Choroid plexus epithelial cell (primary cell): ENCODE data around the gene INAVA.

ENCODE experiments used
- DNase-seq: peaks from one replicate; pipeline ENCODE4 v3.0.0-alpha.2; 2010; ENCODE audit warnings: low read depth
- H3K4me3 ChIP-seq: 2 replicates; pipeline ENCODE4 v1.5.1; 2011; ENCODE audit warnings: low read depth, mild to moderate bottlenecking, control low read depth, low read length, moderate library complexity
- CTCF ChIP-seq: conservative IDR thresholded peaks from 2 replicates; pipeline ENCODE4 v1.5.1; 2011; ENCODE audit warnings: low read depth, mild to moderate bottlenecking, control low read depth, inconsistent platforms, low read length, moderate library complexity

Gene INAVA

DNA sequence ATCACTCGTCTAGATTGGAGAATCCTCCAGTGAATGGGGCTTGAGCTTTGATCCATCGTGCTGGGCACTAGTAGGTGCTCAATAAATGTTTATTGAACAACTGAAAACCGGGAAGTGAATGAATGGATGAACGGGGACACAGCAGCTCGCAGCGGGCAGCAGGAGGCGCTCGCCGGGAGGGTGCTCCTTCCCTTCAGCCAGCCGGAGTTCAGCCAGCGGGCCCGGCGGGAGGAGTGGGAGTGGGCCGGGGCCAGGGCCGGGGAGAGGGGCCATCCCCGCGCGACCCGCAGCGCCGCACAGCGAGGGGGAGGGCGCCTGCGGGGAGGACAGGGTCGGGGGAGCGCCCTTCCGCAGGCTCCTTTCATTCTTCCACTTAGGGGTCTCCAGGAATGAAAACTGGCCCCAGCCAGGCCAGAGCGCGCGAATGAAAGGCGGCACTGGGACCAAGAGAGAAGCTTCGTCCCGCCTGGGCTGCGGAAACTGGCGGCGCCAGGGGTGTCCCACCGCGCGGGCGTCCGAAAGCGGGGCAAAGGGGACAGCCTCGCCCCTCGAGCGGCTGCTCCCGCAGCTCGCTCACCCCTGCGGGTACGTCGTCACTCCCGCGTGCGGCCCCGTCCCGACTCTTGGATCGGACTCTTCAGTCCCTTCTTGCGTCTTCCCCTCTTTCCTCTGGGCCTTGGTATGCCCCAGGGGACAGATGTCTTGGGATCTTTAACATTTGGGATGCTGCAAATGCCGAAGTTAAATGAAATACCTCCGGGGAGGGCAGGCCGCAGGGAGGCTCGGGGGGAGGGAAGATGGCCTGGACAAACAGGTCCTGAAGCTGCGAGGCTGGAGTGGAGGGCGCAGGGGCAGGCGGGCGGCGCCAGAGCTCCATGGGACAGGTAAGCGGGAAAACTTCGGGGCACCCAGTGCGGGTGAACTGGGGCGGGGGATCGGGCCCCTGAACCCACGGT, 3.6 kb upstream of the INAVA start:
- DNase-seq, result peak; percentile 36
- peak; percentile 69 for TF ChIP-seq CTCF
- peak overlapping the region; percentile 52 for H3K4me3 ChIP-seq

- H3K4me3 ChIP-seq, result peak overlapping the region; percentile 52
- no peak for TF ChIP-seq CTCF
- DNase-seq, result no peak
These were observed 2.9 kb upstream of the INAVA start for GRCh38 chr1:200891774-200892157.

GRCh38 chr1:200892546-200892945, 2.2 kb upstream of the INAVA start:
- DNase-seq, result no peak
- no peak overlapping the region for H3K4me3 ChIP-seq
- TF ChIP-seq CTCF, result no peak

DNA sequence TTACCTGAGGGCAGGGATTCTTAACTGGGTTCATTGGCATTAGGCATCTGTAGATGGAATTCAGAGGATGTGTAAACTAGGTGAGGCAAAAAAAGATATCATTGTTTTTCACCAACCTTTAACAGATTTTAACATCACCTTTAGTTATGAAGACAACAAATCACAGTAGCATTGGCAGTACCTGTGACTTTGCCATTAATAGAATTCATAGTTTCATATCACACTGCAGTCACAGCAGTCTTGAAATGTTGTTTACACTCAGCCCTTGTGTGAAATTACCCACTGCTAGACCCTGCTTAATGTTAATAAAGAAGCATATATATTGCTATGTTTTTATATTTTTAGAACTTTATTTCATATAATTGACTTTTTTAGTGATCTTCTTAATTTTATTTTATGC, 1.7 kb upstream of the INAVA start:
- DNase-seq, result no peak
- TF ChIP-seq CTCF, result no peak
- no peak overlapping the region for H3K4me3 ChIP-seq

- no peak for DNase-seq
- TF ChIP-seq CTCF, result no peak
- no peak overlapping the region for H3K4me3 ChIP-seq
These were observed 1.2 kb upstream of the INAVA start for GRCh38 chr1:200893411-200893901.

- no peak for TF ChIP-seq CTCF
- no peak for DNase-seq
- no peak overlapping the region for H3K4me3 ChIP-seq
These were observed 716 bp downstream of the INAVA start for GRCh38 chr1:200895443-200895789.
